HK-2 (cell line): ENCODE measurements around the gene STON2.

Source experiments
- DNase-seq: peaks from one replicate; pipeline ENCODE4 v3.0.0-alpha.2; 2018; ENCODE audit not compliant: unreplicated experiment

STON2 gene

DNA sequence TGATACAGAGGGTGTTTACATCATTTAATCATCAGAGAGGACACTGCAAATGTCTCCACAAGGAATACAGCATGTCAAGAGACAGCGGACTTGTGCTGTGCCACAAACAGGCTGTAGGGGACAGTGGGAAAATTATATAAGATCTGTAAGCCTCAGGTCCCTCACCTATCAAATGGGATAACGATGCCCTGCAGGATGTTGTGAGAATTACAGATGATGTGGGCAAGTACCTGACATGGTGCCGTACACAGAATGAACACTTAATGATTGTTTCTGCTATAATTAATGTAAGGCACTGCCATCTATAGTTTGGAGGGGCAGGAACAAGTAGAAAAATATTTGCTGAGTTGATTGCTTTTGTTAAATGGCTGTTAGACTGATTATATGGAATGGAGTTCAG lies 97.5 kb downstream of the STON2 start:
- no peak for DNase-seq

DNA sequence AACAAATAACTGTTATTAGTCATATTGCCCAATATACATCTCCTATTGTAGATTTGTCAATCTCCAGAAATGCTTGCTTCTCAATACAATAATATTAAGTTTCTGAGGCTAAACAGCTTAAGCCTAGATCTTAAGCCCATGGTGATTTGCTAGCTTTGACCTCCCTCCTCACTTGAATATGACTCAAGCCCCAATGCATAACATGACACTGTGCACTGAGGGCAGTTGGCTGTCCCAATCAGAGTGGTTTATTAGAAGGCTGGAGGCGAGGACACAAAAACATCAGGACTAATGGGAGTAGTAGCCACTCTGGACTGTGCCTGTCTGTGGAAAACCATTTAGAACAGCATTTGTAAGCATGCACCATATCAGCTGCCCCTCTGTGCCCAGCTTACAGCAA lies 98.3 kb downstream of the STON2 start:
- DNase-seq: no peak

DNA sequence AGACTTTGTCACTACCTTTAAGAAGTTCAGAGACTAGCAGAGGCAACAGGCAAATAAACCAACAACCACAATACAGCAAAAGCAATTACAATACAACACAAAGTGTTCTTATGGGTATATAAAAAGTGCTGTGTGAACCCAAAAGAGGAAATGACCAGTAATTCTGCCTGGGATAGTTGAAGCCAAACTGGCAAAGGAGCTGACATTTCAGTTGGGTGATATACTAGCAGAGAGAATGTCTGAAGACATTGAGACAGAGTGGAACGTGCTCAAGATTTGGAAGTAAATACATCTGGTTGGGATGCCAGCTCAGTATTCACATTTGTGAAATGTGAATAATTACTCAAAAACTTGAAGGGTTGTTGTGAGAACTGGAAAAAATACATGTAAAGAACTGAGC lies 98.8 kb downstream of the STON2 start:
- DNase-seq: no peak

DNA sequence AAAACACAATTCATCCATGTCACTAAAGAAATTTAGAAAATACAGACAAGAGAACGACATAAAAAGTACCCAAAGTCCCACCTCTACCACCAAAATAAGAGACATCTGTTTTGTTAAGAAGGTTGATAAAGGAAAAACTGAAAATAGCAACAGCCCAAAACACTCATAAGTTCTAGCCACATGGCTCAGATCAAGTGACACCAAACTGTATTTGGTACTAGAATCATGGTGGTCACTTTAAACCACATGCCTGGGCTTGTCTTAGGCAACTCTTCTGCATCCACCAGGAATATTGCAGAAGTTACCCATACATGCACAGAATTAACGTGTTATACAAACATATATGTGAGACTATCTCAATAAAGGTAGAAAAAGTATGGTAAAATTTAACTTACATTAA lies 101.2 kb downstream of the STON2 start:
- no peak for DNase-seq

DNA sequence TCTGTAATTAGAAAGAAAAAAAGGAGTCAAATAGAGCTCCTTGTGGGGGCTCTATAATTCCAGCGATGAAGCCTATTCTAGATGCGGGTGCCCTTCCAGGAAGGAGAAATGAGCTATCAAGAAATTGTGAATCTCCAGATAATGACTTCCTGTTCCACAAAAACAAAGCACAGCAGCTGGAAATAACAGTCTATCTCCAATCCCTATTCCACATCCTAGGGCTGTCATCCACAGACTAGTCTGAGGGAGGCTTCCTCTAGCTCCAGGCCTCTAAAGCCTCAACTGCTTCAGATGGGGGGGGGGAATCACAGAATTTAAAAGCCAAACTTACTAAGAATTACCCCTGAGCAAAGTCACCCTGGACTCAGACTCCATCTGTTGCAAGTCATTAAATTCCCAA lies 102.0 kb downstream of the STON2 start:
- no peak for DNase-seq

DNA sequence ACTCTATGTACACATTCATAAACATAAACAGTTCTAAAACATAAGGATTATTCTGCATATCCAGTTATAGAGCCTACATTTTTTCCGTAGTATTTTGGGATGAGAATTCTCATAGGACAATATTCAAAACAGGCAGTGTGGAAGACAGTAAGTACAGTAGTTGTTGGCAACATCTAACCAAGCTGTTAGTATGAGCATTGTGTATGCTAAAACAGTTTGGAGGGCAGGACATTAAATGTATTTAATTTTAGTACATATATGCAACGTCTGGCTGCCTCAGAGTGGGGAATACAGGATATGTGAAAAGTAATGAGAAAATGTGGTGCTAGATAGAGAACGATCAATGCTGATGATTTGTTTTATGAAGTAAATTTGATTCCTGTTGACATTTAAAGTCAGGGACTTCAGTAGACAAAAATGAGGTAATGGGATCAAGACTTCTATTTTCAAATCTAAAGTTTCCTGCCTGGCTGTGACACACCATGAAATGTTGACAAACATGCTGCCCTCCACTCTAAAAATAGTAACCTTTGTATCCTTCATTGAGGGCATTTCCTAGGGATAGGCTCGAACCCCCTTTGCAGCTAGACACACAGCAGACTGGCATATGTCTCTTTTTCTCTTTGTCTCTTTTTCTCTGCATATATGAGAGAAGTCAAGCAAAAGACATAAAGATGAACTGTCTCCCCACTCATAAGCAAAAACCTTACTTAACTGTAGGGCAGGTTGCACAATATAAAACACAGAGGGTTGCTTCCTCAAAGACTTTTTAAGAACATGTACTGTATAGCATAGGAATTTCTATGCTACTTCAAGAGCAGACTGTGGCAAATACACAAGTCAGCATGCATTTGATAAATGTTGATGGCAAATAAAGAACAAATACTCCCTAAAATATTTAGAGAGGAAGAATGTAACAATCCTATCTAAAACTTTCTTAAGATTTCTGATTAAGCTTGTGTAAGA lies 103.9 kb downstream of the STON2 start:
- DNase-seq: no peak

DNA sequence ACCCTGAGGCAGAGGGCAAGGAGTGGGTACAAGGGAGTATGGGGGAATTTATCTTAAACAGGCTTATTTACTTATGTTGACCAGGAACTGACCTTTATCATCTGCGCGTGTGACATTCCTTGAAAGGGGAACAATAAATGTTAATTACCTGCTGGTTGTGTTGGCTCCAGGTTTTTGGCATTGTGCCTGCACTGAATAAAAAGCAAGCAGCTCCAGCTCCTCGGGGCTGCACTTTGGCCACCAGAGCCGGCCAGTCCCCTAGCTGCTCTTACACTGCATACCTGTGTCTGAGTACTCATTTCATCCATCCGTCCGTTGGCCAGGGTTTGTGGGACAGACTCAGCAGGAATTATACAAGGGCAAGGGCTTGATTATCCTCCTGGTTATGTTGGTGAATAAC lies 110.6 kb downstream of the STON2 start:
- DNase-seq: no peak

DNA sequence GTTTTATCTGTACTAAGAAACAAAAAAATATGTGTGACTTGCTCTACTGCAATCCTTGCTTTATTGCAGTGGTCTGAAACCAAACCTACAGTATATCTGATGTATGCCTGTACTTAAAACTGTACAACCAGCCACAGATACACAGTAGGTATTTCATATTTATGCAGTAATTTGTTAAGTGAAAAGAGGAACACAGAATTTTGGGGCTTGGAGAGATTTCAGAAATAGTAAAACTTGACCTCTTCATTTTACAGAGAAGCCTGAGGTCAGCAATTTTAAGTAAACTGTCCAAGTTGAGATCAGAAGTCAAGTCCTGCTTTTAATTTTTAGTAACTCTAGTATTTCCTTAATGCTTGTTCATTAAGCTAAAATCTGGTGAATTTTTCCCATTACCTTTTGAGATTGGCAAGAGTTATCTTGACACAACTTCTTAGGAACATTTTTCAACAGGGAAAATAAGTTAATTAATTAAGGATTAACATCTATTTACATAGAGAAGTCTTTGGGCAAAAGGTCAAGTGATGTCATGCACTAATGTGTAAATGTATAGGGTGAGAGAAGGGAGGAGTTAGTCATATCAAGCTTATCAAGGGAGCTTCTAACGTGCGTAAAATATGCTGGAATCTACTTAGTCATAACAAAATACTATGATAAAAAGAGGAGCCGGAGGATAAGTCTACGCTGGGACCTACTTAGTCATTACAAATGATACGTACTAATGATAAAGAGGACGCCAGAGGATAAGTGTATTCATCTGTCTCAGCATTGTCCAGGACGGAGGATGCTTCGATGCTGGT lies 113.4 kb downstream of the STON2 start:
- DNase-seq: no peak

DNA sequence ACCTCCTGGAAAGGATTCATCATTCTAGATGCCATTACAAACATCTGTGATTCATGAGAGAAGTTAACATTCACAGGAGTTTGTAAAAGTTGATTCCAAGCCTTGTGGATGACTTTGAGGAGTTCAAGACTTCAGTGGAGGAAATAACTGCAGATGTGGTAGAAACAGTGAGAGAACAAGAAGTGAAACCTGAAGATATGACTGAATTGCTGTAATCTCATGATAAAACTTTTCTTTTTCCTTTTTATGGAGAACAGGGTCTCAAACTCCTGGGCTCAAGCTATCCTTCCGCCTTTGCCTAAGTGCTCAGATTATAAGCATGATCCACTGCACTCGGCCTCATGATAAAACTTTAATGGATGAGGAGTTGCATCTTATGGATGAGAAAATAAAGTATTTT lies 114.9 kb downstream of the STON2 start:
- no peak for DNase-seq

DNA sequence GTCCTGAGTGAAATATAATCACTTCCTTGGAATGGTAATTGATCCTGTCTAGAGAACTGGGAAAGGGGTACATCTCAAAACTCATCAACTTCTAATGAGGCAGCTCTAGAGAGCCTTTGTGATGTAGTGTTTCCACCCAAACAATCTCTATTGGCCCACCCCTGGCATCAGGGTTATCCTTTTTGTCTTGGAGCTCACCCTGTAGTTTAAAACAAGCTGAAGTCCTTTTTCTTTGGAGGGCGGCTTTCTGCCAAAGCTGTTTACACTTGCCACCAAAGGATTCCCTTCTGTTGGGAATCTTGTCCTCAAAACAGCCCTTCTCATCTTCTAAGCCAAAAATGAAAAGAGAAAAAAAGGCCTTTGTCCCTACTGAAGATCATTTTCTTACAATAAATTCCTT lies 118.8 kb downstream of the STON2 start:
- DNase-seq: no peak

DNA sequence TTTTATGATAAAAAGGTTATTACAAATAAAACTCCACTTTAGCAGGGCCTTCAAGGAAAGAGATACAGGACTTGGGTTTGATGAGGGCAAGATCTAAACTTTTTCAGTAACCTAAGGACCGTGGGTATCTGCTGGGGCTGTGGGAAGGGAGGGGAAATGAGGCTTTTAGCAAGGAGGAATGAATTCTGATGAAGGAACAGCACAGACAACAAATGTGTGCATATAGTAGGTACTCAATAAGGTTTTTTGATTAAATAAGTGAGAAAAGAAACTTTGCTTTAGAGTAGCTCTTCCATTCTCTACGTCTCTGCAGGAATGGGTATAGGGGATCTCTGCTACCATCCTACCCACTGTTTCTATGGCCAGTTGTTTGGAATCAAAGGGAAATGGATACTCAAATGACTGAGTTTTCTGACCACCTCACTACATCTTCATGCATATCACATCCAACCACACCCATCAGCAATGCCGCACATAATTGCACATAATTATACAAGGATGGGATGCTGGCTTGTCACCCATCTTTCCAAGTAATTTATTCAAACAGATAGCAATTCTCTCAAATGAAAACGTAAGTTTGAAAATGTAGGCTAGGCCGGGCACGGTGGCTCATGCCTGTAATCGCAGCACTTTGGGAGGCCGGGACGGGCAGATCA lies 119.9 kb downstream of the STON2 start:
- no peak for DNase-seq

DNA sequence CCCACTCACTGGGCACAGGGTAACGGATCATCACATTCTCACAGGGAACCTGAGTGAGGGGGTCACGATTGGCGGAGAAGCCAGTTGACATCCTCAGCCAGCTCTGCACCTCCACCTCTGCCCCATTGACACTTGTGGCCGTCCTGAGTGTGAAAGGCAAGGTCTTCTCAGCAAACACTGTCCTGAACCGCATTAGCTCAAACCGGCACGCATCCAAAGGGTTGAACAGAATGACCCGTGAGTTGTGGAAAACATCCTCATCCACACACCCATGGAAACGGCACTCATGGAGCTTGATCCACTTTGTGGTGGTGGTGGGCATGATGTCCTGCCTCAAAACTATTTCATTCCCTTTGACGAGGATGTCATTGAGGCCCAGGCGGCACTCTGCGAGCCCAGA lies 123.0 kb downstream of the STON2 start:
- no peak for DNase-seq

DNA sequence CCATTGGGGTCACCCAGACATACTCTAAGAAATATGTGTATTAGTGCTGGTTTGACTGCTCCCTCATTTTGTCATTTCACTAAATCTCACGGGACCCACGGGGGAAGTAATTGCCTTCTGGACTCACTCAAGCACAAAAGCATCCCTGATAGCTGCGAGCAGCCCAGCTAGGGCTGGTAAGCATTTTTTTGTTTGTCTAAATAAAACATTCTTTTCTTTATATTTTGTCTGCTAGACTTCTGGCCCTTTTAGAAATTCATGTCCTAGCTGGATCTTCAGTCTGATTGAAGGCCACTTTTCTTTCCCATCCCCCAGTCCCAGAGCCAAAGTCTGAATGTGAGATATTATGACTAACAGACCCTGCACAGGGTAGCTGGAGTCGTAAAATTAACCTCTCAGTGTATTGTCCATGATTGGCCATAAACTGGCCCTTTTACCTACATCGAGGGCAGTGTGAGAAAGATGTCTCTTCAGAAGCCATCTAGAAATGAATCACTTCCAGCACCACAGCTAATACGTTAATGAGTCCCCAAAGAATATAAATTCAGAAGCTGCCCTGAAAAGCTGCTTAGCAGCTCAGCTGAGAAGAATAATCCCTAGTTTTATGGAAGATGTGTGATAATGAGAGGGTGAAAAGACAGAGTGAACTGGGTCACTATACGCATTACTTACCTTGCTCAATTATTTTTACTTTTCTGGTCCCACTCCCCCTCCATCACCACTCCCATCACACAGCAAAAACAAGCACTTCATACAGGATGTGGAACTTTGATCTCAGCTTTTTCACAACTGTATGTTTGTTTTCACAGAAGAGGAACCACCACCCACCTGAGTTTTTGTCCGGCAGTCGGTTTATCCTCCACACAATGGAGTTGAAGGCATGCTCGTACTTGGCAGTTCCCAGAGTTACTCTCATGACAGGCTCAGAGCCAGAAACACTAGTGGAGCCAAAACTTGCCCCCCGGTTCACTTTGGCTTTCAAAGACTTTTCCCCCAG lies 123.8 kb downstream of the STON2 start:
- DNase-seq: no peak

DNA sequence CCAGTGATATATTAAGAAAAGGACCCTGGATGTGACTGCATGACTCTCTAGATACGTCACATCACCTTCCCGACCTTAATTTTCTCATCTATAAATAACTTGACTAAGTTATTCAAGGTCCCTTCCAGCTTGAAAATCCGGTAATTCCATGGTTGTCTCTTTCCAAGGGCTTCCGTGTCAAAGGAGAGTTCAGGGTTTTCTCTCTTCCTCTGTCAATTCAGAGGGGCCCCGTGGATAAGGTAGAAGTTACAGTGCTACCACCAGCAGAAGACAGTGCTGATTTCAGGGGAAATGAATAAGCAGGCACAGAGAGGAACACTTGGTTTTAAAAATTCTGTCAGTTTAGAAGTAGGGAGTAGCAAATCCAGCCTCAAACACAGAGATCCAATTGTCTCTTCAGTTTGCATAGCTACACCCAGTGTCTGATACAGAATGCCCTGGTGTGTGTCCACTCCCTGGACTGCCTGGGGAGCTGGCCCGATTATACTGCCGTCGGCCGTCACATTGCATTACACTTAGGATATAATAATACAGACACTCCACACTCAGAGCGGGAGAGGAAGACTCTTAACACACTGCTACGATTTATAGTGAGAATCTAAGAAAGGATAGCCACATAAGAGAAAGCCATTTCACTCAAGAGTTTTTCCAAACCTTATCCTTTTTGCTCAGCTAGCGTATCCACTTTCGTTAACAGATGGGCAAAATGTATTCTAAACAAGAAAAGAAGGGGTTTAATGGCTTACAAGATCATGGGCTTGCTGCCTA lies 124.6 kb downstream of the STON2 start:
- no peak for DNase-seq

DNA sequence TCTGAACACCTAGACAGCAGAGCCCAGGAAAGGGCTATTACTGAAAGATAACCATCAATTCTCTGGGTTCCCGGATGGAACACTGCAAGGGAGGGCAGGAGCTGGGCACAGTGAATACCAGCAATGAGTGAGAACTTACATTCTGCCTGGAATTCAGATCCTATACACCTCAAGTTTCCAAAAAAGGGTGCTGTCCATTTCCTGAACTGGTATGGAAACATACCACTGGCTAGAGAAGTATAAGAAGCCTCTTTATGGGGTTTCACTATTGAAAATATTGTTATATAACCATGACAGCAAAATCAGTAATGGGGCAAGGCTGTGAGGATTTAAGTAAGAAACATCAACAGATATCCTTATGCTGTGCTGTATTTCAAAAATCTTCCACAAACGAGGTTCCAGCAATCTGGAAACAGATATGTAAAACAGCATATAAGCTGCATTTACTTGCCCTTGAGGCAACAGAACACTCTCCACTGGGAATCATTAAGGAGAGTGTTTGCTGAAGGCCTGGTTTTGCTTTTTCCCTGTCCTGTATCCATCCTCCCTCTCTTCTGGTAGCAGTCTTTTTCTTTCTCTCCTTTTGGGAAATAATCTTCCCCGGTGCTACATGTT lies 126.1 kb downstream of the STON2 start:
- no peak for DNase-seq

DNA sequence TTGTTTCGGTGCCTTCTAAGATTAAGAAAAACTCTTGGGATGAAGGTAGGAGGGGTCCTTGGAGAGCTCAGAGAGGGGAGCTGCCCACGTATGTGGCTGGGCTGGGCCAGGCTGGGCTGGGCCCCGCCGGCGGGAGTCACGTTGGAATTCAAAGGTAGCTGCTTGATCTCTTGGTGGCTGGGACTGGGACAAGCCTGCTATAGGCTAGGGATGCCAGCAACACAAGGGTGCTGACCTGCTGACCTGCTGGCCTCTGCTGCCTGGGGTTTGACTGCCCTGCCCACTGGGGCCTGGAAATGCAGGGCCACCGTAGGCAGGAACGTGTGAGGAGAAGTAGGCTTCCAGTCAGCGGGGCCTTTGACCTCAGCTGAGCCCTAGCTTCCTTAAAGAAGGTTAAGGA lies 126.6 kb downstream of the STON2 start:
- no peak for DNase-seq

DNA sequence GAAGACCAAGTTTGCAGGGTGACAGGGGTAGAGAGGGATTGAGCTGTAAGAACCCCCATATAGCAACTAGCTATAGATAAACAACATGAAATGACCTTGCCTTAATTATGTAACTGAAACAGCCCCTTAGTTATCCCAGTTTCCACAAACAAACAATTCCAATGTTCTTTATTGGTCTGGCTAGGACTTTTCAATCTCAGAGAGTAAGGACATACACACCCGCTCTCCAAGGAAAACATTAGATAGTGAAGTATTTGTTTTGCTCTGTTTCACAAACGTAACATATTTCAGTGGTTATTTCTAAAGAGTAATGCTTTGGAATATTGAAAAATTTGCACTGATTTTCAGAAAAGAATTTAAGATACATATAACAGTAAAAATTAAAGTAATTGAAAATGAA lies 127.8 kb downstream of the STON2 start:
- no peak for DNase-seq

DNA sequence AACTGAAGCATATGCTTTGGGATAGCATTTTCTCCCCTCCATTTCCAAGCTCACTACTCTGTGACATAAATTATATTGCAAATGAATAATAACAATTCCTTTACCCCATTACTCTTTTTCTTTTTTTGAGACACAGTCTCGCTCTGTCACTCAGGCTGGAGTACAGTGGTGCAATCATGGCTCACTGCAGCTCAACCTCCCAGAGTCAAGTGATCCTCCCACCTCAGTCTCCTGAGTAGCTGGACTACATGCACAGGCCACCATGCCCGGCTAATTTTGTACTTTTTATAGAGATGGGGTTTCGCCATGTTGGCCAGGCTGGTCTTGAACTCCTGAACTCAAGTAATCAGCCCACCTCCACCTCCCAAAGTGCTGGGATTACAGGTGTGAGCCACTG lies 130.1 kb downstream of the STON2 start:
- no peak for DNase-seq

DNA sequence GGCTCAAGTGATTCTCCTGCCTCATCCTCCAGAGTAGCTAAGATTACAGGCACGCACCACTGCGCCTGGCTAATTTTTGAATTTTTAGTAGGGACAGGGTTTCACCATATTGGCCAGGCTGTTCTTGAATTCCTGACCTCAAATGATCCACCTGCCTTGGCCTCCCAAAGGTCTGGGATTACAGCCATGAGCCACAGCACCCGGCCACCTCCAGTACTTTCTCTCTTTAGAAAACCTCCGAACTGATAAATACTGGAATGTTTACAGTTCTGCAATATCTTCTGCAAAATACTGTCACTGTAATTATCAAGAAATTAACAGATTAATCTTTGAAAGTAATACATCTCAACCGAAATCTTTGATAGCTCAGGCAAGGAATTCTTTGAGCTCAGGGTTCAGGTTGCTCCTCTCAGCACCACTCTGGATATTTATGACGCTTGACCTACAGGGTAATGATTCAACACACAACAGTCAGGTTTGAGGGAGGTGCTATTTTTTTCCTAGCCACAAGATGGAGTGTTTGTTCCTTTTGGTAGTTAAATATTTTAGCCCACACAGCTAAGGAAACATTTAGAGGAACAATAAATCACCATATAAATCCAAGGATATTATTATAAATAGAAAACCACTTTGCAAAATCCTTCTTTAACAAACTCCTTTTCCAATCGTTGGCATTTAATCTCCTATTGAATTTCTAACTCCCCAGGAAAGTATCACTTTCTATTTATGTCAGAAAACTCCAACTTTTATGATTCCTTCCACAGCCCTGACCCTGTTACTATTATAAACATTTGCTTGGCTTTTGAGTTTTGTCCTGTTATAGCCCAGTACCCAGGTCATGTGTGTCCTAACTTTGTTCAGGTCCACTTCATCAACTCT lies 130.8 kb downstream of the STON2 start:
- DNase-seq: peak; percentile 7
